Muscle layer of colon (tissue), 2 donors: ENCODE results near the gene AKT3.
"Not testable (repeated sequence)": the region's sequence is repeated elsewhere in the genome, so short reads cannot be mapped to it uniquely, and the experiment has no call there.

Experiments used
- H3K27ac ChIP-seq: one replicate; pipeline ENCODE4 v1.7.0; 2013; ENCODE audit warnings: low read depth, mild to moderate bottlenecking, low read length, moderate library complexity
- H3K27me3 ChIP-seq, 2 donors: one replicate each; pipeline ENCODE4 v1.7.0; 2013; ENCODE audit warnings: low read length in 2 of 2, mild to moderate bottlenecking in 2 of 2; ENCODE audit not compliant: insufficient read depth in 2 of 2, control insufficient read depth in 1 of 2
- H3K36me3 ChIP-seq: one replicate; pipeline ENCODE4 v1.7.0; 2013; ENCODE audit warnings: mild to moderate bottlenecking, low read length; ENCODE audit not compliant: insufficient read depth
- H3K4me1 ChIP-seq: one replicate; pipeline ENCODE4 v1.7.0; 2013; ENCODE audit warnings: mild to moderate bottlenecking, low read length; ENCODE audit not compliant: insufficient read depth
- H3K4me3 ChIP-seq, 2 donors: one replicate each; pipeline ENCODE4 v1.7.0; 2013; ENCODE audit warnings: low read length in 2 of 2, low read depth in 1 of 2, mild to moderate bottlenecking in 1 of 2, moderate library complexity in 1 of 2
- H3K9ac ChIP-seq: one replicate; pipeline ENCODE4 v1.7.0; 2013; ENCODE audit warnings: low read length
- H3K9me3 ChIP-seq: one replicate; pipeline ENCODE4 v1.7.0; 2013; ENCODE audit warnings: mild to moderate bottlenecking, low read length
- donor health status: abdominal sarcoma.
- donor health status: Adenocarcinoma of cecum.

Gene AKT3

GRCh38 chr1:243841507-243841906 lies 8.5 kb downstream of the AKT3 start:
- Histone ChIP-seq H3K9ac (no peak overlapping the region), H3K4me1 (peaks cover 15% of the 10 kb centered on the region), H3K36me3 (no peaks in the 10 kb centered on the region), H3K27ac (no peak overlapping the region), H3K9me3 (no peaks in the 10 kb centered on the region), H3K27me3 (no peaks in the 10 kb centered on the region), H3K4me3 (no peak overlapping the region)

GRCh38 chr1:243837907-243838535 lies 12.0 kb downstream of the AKT3 start:
- Histone ChIP-seq H3K9me3 (no peaks in the 10 kb centered on the region), H3K4me3 (no peak overlapping the region), H3K9ac (no peak overlapping the region), H3K27me3 (no peaks in the 10 kb centered on the region), H3K4me1 (peaks cover 11% of the 10 kb centered on the region), H3K36me3 (no peaks in the 10 kb centered on the region), H3K27ac (no peak overlapping the region)

- peaks cover 9% of the 10 kb centered on the region for H3K4me1 ChIP-seq
- H3K9me3 ChIP-seq, result no peaks in the 10 kb centered on the region
- no peaks in the 10 kb centered on the region for H3K36me3 ChIP-seq
- H3K27me3 ChIP-seq, result no peaks in the 10 kb centered on the region
- no peak overlapping the region for H3K9ac ChIP-seq
- H3K27ac ChIP-seq, result no peak overlapping the region
- H3K4me3 ChIP-seq, result no peak overlapping the region
These were observed 15.9 kb downstream of the AKT3 start for GRCh38 chr1:243834130-243834529.

- Histone ChIP-seq H3K27ac (no peak overlapping the region), H3K36me3 (no peaks in the 10 kb centered on the region), H3K9me3 (no peaks in the 10 kb centered on the region), H3K27me3 (no peaks in the 10 kb centered on the region), H3K9ac (no peak overlapping the region), H3K4me3 (no peak overlapping the region), H3K4me1 (peaks cover 14% of the 10 kb centered on the region)
These were observed 18.6 kb downstream of the AKT3 start for GRCh38 chr1:243831463-243831862.

- Histone ChIP-seq H3K9me3 (no peaks in the 10 kb centered on the region), H3K9ac (no peak overlapping the region), H3K27ac (no peak overlapping the region), H3K27me3 (no peaks in the 10 kb centered on the region), H3K36me3 (no peaks in the 10 kb centered on the region), H3K4me3 (no peak overlapping the region), H3K4me1 (peaks cover 14% of the 10 kb centered on the region)
These were observed 22.8 kb downstream of the AKT3 start for GRCh38 chr1:243827206-243827605.

- not testable (repeated sequence) for H3K4me1 ChIP-seq, H3K27ac ChIP-seq, H3K9me3 ChIP-seq, H3K36me3 ChIP-seq, H3K27me3 ChIP-seq, H3K4me3 ChIP-seq, H3K9ac ChIP-seq
These were observed 25.1 kb downstream of the AKT3 start for GRCh38 chr1:243824907-243825306.

GRCh38 chr1:243821177-243821680 lies 28.8 kb downstream of the AKT3 start:
- H3K27ac ChIP-seq, result no peak overlapping the region
- H3K4me3 ChIP-seq, result no peak overlapping the region
- no peak overlapping the region for H3K9ac ChIP-seq
- H3K36me3 ChIP-seq, result no peaks in the 10 kb centered on the region
- H3K27me3 ChIP-seq, result no peaks in the 10 kb centered on the region
- H3K4me1 ChIP-seq, result no peaks in the 10 kb centered on the region
- no peaks in the 10 kb centered on the region for H3K9me3 ChIP-seq

- H3K27me3 ChIP-seq, result no peaks in the 10 kb centered on the region
- H3K4me3 ChIP-seq, result no peak overlapping the region
- H3K27ac ChIP-seq, result no peak overlapping the region
- no peaks in the 10 kb centered on the region for H3K9me3 ChIP-seq
- no peaks in the 10 kb centered on the region for H3K4me1 ChIP-seq
- no peaks in the 10 kb centered on the region for H3K36me3 ChIP-seq
- H3K9ac ChIP-seq, result no peak overlapping the region
These were observed 30.6 kb downstream of the AKT3 start for GRCh38 chr1:243819438-243819839.

GRCh38 chr1:243818978-243819377 lies 31.1 kb downstream of the AKT3 start:
- H3K9me3 ChIP-seq, result no peaks in the 10 kb centered on the region
- no peaks in the 10 kb centered on the region for H3K36me3 ChIP-seq
- H3K4me3 ChIP-seq, result no peak overlapping the region
- no peaks in the 10 kb centered on the region for H3K27me3 ChIP-seq
- H3K4me1 ChIP-seq, result no peaks in the 10 kb centered on the region
- no peak overlapping the region for H3K9ac ChIP-seq
- no peak overlapping the region for H3K27ac ChIP-seq

GRCh38 chr1:243814718-243815117 lies 35.3 kb downstream of the AKT3 start:
- Histone ChIP-seq H3K9ac (no peak overlapping the region), H3K4me1 (no peaks in the 10 kb centered on the region), H3K27me3 (no peaks in the 10 kb centered on the region), H3K9me3 (no peaks in the 10 kb centered on the region), H3K27ac (no peak overlapping the region), H3K4me3 (no peak overlapping the region), H3K36me3 (no peaks in the 10 kb centered on the region)

- H3K4me1 ChIP-seq, H3K4me3 ChIP-seq, H3K27me3 ChIP-seq, H3K27ac ChIP-seq, H3K9me3 ChIP-seq, H3K9ac ChIP-seq, H3K36me3 ChIP-seq: not testable (repeated sequence)
These were observed 42.7 kb downstream of the AKT3 start for GRCh38 chr1:243807346-243807745.

- H3K27ac ChIP-seq, result no peak overlapping the region
- no peaks in the 10 kb centered on the region for H3K4me1 ChIP-seq
- no peaks in the 10 kb centered on the region for H3K36me3 ChIP-seq
- H3K9me3 ChIP-seq, result no peaks in the 10 kb centered on the region
- H3K4me3 ChIP-seq, result no peak overlapping the region
- no peaks in the 10 kb centered on the region for H3K27me3 ChIP-seq
- no peak overlapping the region for H3K9ac ChIP-seq
These were observed 43.7 kb downstream of the AKT3 start for GRCh38 chr1:243806310-243806709.
